ENCODE results near the gene ARHGEF6.
"Not testable (repeated sequence)": the region's sequence is repeated elsewhere in the genome, so short reads cannot be mapped to it uniquely, and the experiment has no call there.

ARHGEF6 gene

DNA sequence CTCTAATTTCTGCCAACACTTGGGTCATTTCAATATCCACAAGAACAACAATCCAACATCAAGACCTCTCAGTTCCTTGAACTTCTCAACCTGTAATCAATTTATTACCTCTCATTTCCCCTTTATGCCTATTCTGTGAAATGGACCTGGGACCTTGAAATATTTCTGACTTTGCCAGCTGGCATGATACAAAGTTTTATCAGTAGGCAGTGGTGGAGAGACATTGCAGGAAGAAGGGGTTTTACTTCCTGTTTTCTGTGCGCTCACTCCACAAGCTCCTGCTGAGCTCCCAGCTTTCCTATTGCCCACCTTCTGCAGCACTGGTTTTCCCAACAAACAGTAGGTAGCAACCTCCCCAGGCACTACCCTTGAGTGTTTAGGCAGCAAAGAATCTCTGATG, 3.5 kb upstream of the ARHGEF6 start:
- H3K4me3 ChIP-seq, result no peak overlapping the region
- H3K27ac ChIP-seq, result no peak overlapping the region

DNA sequence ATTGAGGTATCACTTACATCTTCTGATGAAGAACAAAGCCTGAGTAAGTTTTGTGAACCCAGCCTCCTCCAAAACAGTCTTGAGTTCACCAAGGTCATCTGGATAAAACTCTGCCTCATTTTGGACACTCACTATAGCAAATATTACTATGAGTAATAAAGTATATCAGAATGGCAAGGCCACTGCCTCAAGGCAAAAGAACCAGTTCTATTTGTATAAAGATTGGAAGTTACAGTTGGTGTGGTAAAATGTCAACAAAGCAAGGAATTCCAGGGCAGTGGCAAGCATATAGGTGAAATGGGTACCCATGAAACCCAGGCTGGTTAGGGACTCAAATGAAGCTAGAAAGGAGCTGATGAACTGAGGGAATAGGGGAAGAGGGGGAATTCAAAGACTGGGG, 2.4 kb upstream of the ARHGEF6 start:
- no peak overlapping the region for H3K27ac ChIP-seq
- no peak overlapping the region for H3K4me3 ChIP-seq

DNA sequence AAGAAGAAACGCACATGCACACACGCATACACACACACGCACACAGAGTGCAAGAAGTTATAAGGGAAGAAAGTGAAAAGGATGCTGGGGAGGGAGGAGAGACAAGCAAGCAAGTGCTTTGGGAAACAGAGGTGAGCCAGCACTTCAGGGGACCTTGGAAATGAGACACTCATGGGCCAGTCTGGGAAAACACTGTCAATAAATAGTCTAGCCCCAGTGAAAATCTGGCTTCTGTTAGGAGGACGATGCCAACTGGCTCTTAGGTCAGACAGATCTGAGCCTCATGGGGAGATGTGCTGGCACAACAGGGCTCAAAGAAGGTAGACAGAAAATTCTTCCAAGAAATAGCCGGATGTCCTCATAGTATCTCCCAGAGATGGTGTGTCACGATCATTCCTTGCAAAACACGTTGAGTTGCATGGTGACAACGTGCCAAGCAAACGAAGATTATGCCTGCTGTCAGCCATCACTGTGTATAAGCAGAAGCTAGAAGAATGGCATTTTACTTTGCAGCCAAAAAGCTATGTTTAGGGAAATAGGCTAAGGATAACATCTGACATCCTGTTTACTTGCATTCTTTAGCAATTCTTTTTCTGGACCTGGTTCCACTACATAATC, 557 bp upstream of the ARHGEF6 start:
- Histone ChIP-seq H3K27ac (peak overlapping the region in 12 of 21 experiments; percentile 11 to 88 (median 54)), H3K4me3 (peak overlapping the region in 4 of 7 experiments; percentile 22 to 29 (median 28))

DNA sequence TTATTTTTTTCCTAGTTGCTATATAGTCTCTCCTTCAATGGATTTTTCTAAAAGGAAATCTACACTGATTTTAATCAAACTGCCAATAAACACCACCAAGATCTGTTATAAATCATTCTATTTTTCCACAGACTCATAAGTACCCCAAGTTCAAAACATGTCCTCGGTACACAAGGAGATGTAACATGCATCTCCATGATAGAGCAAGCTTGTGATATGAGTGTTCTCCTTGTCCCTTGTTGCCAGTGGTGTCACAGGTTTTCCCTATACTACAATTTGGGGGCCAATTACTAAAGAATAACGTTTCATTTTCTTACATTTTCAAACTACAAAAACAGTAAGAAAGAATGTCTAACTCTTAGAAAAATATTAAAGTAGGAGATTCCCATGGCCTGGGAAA, 491 bp downstream of the ARHGEF6 start:
- H3K27ac ChIP-seq, result peak overlapping the region in 15 of 21 experiments; percentile 10 to 88 (median 52)

DNA sequence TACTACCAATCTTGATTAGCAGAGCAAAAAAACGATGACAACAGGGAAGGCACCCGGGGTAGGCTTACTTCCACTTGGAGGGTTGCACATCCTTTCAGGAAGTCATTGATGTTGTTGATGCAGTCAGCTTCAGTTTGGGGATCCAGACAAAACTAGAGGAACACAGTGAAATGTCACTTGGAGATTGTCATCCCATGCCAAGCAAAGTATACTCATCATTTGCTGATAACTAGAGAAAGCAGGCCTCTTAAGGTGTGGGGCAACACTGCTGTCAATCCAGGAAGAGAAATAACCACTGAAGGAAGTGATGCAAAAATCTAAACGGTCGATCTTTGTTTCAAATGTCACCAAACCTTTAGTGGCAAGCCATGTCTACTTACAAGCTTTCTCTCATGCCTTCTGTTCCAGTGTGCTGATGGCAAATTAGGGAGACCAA, 1.4 kb downstream of the ARHGEF6 start:
- Histone ChIP-seq H3K4me3 (peak overlapping the region in 5 of 7 experiments; percentile 10 to 29 (median 27)), H3K27ac (peak overlapping the region in 14 of 21 experiments; percentile 31 to 88 (median 56))

More for the DNA sequence above, 491 bp downstream of the ARHGEF6 start:
- H3K4me3 ChIP-seq, result peak overlapping the region in 5 of 7 experiments; percentile 10 to 29 (median 27)

DNA sequence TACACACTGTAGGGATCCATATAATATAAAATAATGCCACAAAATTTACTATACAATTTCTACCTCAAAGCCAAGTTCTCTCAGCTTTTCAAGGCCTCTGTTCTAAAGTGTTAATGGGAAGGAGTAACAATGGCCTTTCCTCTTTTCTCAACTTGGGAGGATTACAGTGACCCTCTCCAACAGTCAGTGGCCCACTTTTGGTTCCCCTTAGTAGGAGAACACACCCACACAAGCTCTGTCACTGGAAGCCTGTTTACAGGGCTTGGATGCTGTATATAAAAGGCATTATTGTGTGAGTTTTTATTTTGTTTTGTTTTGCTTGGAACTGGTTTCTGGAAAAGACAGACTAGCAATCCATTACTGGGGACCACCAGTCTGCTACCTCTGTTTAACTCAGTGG, 1.8 kb downstream of the ARHGEF6 start:
- peak overlapping the region in 3 of 7 experiments; percentile 10 to 28 (median 27) for H3K4me3 ChIP-seq
- H3K27ac ChIP-seq, result peak overlapping the region in 10 of 21 experiments; percentile 40 to 88 (median 62)

DNA sequence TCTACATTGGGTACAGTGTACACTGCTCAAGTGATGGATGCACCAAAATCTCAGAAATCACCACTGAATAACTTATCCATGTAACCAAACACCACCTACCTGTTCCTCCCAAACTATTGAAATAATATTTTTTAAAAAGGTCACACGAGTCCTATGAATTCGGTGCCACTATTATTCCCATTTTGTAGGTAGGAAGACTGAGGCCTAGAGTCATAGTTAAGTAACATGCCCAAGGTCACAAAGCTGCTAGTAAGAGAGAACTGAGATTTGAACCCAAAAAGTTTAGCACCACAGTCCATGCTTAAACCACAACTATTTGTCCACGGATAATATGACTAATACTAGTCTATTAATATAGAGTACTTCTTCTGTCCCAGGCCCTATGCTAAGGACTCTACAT, 2.7 kb downstream of the ARHGEF6 start:
- Histone ChIP-seq H3K4me3 (peak overlapping the region in 1 of 7 experiments; percentile 28), H3K27ac (peak overlapping the region in 1 of 21 experiments; percentile 88)

DNA sequence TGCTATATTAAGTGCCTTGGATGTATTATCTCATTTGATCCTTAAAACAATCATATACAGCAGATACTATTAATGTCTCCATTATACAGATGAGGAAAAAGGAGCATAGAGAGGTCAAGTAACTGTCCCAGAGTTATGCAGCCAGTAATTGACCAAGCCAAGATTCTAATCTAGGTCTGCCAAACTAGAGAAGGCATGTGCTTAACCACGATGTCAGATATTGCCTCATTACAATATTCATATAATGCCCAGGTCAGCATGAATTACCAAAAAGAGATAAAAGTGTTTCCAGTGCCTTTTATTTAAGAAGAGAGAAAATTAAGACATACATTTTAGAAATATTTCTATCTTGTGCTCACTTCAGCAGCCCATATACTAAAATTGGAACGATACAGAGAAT, 7.1 kb downstream of the ARHGEF6 start:
- Histone ChIP-seq H3K4me3 (no peak overlapping the region), H3K27ac (no peak overlapping the region)

DNA sequence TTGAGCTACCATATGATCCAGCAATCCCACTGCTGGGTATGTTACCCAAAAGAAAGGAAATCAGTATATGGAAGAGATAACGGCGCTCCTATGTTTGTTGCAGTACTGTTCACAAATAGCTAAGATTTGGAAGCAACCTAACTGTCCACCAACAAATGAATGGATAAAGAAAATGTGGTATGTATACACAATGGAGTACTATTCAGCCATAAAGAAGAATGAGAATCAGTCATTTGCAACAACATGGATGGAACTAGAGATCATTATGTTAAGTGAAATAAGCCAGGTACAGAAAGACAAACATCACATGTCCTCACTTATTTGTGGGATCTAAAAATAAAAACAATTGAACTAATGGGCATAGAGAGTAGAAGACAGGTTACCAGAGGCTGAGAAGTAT, 8.9 kb downstream of the ARHGEF6 start:
- not testable (repeated sequence) for H3K4me3 ChIP-seq, H3K27ac ChIP-seq

DNA sequence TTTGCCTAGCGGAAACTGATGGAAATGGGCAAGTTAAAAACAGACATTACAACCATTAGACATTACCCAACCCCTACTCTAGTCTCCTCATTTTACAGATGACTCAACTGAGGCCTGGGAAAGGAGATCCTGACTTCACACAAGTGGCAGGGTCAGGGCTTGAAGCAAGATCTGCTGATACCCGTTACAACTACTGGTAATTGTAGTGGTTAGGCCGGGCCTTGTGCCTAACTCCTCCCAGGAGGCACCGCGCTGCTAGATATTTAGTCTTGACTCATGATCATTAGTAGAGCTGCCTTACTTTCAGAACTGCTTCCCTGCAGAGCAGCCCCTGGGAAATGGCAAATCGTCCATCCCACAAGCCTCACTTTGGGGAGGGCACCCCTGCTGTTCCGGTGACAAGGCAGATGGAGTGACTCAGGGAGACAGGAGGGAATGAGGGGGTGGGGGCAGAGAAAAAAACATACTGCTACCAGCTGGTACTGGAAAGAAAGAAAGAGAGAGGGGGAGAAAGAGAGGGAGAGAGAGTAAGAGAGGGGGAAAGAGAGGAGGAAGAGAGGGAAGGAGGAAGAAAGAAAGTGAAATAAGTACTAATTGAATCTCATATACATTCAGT, 12.2 kb downstream of the ARHGEF6 start:
- H3K4me3 ChIP-seq, result peak overlapping the region in 1 of 7 experiments; percentile 57
- peak overlapping the region in 9 of 21 experiments; percentile 21 to 88 (median 82) for H3K27ac ChIP-seq

DNA sequence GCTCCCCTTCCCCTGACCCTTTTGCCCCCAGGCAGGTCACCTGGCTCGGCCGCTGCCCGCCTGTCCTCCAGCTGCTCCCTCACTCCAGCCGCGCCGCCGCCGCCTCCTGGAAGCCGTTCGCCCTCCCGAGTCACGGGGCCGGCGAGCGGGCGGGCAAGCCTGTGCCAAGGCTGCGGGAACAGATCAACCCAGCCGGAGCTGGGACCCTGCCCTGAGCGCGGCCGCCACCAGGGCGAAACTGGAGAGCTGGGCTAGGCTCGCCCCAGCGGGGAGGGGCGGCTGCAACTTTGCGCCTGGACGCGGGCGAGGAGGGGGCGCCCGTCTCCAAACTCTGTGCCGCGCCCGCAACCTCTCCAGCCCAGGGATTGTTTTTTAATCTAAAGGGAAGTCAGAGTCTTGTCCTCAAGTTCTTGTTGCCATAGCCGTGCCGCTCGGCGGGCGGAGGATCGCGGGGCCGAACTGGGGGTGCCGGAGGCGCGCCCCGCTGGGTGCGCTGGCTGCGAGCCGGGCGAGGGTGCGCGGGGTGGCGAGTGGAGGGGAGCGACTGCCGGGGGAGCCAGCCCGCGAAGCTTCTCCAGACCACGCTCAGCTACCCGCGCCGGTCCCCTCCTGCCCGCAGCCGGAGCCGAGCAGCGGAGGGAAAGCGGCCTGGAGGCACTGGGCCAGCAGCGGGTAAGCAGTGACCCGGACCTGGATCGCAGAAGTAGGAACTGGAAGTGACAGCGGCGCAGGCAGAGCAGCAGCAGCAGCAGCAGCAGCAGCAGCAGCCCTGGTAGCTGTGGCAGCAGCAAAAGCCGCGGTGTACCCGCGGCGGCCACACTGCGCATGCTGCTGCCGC, 13.4 kb downstream of the ARHGEF6 start:
- Histone ChIP-seq H3K27ac (peak overlapping the region; percentile 24 to 88 (median 82)), H3K4me3 (peak overlapping the region; percentile 43 to 60 (median 46))

DNA sequence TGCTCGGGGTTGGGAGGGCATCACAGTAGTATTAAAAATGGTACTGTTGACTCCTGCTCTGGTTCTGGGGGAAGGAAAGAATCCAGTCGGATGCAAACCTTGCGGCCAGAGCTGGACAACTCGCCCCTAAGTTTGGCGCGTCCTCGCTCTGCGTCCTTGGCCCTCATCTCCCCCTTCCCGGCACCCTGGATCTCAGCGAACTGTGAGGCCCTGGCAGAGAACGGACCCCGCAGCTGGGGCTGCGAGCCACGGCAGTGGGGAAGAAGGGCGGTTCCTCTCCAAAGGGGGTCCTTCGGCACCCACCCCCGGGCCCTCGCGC, 14.0 kb downstream of the ARHGEF6 start:
- H3K4me3 ChIP-seq, result peak overlapping the region; percentile 43 to 60 (median 46)
- H3K27ac ChIP-seq, result peak overlapping the region; percentile 24 to 88 (median 82)

DNA sequence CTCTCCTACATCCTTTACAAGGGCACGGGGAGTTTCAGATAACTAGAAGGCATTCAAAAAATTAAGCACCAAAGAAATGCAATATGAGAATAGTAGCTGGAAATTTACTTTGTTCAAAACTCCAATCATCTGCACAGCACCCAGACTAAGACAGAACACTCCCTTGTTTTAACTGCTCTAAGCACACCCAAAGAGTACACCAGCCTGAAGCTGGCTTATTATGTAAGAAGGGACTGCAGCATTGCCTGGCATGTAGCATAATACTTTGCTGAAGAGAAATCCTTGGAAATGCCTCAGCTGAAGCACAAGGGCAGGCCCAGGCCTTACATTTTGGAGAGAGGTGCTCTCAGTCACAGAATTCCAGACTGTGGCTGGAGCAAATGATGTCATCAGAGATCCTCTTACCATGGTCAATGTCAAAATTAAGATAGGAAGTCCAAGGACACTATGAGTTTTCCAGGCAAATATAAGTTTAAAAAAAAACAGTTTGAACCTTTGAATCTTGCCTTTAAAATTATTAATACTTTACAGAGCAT, 14.8 kb downstream of the ARHGEF6 start:
- Histone ChIP-seq H3K4me3 (no peak overlapping the region), H3K27ac (peak overlapping the region in 1 of 21 experiments; percentile 42)

DNA sequence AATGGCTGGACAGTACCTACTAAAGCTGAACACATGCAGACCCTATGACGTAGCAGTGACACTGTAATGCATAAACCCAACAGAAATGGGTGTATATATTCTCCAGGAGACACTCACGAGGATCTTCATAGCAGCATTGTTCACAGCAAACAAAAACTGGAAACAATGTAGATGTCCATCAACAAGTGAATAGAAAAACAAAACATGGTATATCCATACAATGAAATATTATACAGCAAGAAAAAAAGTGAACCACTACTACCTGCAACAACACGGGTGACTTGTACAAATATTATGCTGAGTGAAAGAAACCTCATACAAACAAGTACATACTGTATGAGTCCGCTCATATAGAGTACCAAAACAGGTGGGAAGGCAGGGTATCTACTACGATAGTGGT, 16.5 kb downstream of the ARHGEF6 start:
- H3K4me3 ChIP-seq, result no peak overlapping the region
- no peak overlapping the region for H3K27ac ChIP-seq

DNA sequence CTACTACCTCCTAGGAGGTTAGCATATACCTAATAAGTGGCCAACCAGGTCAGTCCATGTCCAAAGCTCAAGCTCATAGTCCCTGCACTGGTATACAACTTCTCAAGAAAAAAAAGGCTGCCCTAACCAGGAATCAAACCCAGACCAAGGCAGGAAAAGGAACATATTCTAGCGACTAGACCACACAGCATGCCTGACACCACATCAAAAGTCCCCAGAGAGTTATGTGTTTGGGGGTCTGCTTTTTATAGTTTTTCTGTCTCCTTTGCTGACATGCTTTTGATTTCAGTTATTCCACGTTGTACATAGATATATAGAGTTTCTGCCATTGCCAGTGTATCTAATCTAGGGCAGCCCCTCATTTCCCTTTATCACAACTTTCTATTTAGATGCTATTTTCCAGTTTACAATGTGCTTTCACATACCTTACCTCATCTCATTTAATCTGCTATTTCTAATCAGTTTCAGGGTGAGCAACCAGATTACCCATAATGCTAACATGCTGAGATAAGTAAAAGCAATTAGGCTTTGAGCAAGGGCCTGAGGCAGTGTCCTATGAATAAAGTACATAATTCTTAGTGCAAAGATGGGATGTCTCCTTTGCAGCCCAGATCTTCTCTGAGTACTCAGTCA, 17.8 kb downstream of the ARHGEF6 start:
- Histone ChIP-seq H3K27ac (no peak overlapping the region), H3K4me3 (no peak overlapping the region)

DNA sequence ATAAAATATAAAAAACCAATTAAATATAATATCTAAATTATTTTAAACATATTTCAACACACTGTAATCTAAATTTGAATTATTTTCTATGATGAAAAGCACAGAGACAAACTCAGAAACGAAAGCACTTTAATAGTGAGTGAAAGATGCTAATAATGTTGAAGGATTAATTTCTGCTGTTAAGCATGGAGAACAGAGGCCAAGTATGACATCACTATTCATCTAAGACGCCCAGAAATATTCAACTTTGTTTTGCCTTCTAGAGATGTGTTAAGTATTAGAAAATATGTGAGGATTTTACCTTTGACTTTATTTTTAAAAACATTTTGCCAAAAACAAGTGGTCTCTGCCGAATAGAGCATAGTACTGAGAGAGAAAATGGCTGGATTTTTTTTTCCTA, 19.3 kb downstream of the ARHGEF6 start:
- H3K27ac ChIP-seq, result no peak overlapping the region
- H3K4me3 ChIP-seq, result no peak overlapping the region

DNA sequence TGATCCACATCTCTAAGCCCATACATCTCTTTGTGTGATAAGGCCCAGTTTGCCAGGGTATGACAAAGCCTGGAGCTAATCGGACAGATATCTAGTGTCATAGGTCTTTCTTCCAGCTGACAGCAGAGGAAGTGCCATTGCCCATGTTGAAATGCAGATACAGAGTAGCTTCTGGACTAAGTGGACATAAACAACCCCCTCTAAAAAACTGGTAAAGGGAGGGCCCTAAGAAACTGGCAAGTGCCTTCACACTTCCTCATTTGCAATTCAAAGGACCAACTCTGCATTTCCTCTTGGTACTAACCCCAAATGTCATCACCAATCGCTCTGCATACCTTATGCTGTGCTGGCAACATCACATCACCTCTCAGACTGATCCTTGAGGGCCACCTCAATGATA, 20.8 kb downstream of the ARHGEF6 start:
- no peak overlapping the region for H3K27ac ChIP-seq
- no peak overlapping the region for H3K4me3 ChIP-seq

DNA sequence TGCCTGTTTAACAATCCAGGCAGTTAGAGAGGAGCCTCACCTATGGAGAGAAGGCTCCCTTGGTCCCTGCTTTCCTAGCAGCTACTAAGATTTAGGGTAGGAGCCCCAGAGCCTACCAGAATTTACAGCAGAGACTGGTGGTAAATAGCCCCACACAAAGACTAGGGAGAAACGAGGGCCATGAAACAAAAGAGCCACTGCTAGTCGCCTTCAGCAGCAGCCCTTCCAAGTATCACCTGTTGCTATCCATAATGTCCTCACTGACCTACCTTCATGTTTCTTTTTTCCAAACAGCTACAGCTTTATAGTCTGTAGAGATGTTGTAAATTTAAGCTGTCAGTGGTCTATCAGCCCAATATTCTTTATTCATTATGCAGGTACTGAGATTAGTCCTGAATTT, 25.3 kb downstream of the ARHGEF6 start:
- Histone ChIP-seq H3K27ac (no peak overlapping the region), H3K4me3 (no peak overlapping the region)

DNA sequence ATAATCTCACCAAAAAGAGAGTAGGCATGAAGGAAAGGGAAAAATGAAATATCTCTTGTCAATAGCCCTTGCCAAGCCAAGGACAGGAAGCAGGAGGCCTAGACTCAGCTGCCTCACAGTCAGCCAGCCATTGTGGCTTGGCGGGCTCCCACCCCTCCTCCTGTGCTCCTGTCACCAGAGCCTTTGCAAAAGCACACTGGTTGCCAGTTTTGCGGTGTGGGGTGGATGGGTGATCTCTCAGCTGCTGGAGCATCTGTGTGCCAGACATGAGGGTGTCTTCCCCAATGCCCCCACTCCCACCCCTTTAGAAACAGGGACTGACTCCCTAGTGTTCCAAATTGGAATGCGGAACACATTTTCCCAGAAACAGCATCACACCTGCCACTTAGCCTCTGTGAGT, 26.1 kb downstream of the ARHGEF6 start:
- H3K4me3 ChIP-seq, result no peak overlapping the region
- H3K27ac ChIP-seq, result no peak overlapping the region

DNA sequence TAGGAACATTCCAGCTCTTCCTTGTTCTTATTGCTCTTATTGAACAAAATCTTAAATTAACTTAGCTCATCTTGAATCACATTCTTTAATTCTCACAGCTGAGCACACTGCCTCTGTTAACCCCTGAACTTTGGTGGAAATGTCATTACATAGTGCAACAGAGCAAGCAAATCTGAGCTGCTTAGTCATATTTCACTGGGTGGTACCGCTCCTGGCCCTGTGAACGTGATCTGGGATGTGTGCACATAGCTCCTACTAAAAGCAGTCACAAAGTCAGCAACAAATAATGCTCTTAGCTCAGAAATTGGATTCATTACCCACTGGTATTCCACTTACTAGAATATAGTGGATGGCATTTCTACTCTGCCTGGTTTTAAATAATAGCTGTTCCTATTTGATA, 27.9 kb downstream of the ARHGEF6 start:
- no peak overlapping the region for H3K27ac ChIP-seq
- no peak overlapping the region for H3K4me3 ChIP-seq
